GM12874 (cell line): Measurements from ENCODE around the gene HDLBP.

Experiments used
- CTCF ChIP-seq: IDR thresholded peaks from 2 replicates; pipeline ENCODE4 v1.5.1; 2011; ENCODE audit warnings: low read depth, mild to moderate bottlenecking, control low read depth, low read length, moderate library complexity; ENCODE audit not compliant: insufficient read depth

The HDLBP gene

GRCh38 chr2:241308267-241308666 is 7.2 kb downstream of the HDLBP start:
- no peak for TF ChIP-seq CTCF

GRCh38 chr2:241307055-241307454 is 8.4 kb downstream of the HDLBP start:
- TF ChIP-seq CTCF, result no peak

GRCh38 chr2:241304039-241304670 is 11.3 kb downstream of the HDLBP start:
- no peak for TF ChIP-seq CTCF

GRCh38 chr2:241302759-241303651 is 12.5 kb downstream of the HDLBP start:
- TF ChIP-seq CTCF, result no peak

GRCh38 chr2:241302083-241302482 is 13.4 kb downstream of the HDLBP start:
- TF ChIP-seq CTCF, result no peak

- no peak for TF ChIP-seq CTCF
Measured at GRCh38 chr2:241300000-241300399, 15.5 kb downstream of the HDLBP start.

- no peak for TF ChIP-seq CTCF
Measured at GRCh38 chr2:241298673-241299072, 16.8 kb downstream of the HDLBP start.
